AG08395 (cell line): ENCODE measurements around the gene DCAF4.
"Not testable (repeated sequence)": the region's sequence is repeated elsewhere in the genome, so short reads cannot be mapped to it uniquely, and the experiment has no call there.

Experiments used
- DNase-seq: peaks from one replicate; pipeline ENCODE4 v3.0.0; 2012; ENCODE audit warnings: mixed read lengths, low spot score

Gene DCAF4

GRCh38 chr14:72970824-72971434, 44.7 kb downstream of the DCAF4 start:
- no peak for DNase-seq

GRCh38 chr14:72974661-72975060, 48.4 kb downstream of the DCAF4 start:
- DNase-seq = no peak

GRCh38 chr14:72975770-72976169, 49.5 kb downstream of the DCAF4 start:
- DNase-seq = no peak

GRCh38 chr14:72978856-72979255, 52.6 kb downstream of the DCAF4 start:
- DNase-seq = no peak

- no peak for DNase-seq
Observed at GRCh38 chr14:72980863-72981262, 54.6 kb downstream of the DCAF4 start.

GRCh38 chr14:72982146-72982708, 56.0 kb downstream of the DCAF4 start:
- no peak for DNase-seq

GRCh38 chr14:72986214-72986613, 60.0 kb downstream of the DCAF4 start:
- no peak for DNase-seq

- no peak for DNase-seq
Observed at GRCh38 chr14:72986857-72987256, 60.6 kb downstream of the DCAF4 start.

GRCh38 chr14:72990171-72990570, 63.9 kb downstream of the DCAF4 start:
- no peak for DNase-seq

- DNase-seq = no peak
Observed at GRCh38 chr14:72996916-72997315, 70.7 kb downstream of the DCAF4 start.

GRCh38 chr14:72998252-72998903, 72.1 kb downstream of the DCAF4 start:
- DNase-seq = no peak

GRCh38 chr14:72999316-72999715, 73.1 kb downstream of the DCAF4 start:
- no peak for DNase-seq

GRCh38 chr14:73000073-73000472, 73.8 kb downstream of the DCAF4 start:
- DNase-seq = no peak

GRCh38 chr14:73003681-73004080, 77.4 kb downstream of the DCAF4 start:
- DNase-seq = no peak

- not testable (repeated sequence) for DNase-seq
Observed at GRCh38 chr14:73004641-73005040, 78.4 kb downstream of the DCAF4 start.

GRCh38 chr14:73007835-73008234, 81.6 kb downstream of the DCAF4 start:
- DNase-seq = no peak

- peak; percentile 14 for DNase-seq
Observed at GRCh38 chr14:73008501-73008900, 82.2 kb downstream of the DCAF4 start.
